Measurements from ENCODE around the gene IGFN1. TPM values are rescaled to one million over a fixed set of nuclear protein-coding genes. Genes with fewer than 3 reads are reported as not detected.

IGFN1 gene
- not detected in 2 replicates for total RNA-seq

DNA sequence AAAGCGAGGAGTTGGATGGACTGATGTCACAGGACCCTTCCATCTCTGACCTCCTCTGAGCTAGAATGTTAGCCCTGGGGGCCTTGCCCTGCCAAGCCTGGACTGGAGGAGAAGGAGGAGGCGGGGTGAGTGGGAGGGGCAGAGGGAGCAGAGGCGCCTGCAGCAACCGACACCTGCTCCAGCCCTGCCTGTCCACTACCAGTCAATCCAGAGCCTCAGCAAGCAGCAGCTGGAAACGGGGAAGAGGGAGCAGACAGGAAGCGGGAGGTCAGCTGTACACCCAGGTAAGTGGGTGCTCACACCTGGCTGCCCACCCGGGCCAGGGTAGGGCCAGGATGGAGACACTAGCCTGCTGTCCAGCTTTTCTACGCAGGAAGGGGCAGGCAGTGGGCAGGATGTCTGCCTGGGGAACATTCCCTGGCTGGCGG, at the start of gene IGFN1:
Gene IGFN1, plus strand, starts transcription at position 201 of the 428 bp plus-strand sequence. CDS start 2,470 bp downstream, outside the sequence.
- intact Hi-C loops (cut with micrococcal nuclease) = no loop called here

DNA sequence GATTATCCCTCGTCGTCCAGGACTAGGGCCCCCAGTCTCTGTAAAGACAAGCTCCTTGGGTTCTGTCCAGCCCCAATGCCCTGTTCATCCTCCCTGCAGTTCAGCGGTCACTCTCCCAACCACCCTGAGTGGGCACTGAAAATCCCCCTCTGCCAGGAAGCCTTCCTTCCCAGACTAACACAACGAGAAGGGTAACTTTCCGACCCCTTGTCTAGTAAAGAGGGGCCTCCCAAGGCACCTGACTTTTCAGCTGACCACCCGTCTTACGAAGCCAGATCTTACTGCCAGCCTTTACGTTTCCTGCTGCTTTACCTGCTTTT, 49.7 kb upstream of the IGFN1 start:
- intact Hi-C loops (cut with micrococcal nuclease) = no loop called here

- intact Hi-C loops (cut with micrococcal nuclease) = no loop called here
Measured at GRCh38 chr1:201141418-201141817, 49.2 kb upstream of the IGFN1 start.

- intact Hi-C loops (cut with micrococcal nuclease) = no loop called here
Measured at GRCh38 chr1:201142011-201142848, 48.4 kb upstream of the IGFN1 start.

GRCh38 chr1:201142849-201143725, 47.5 kb upstream of the IGFN1 start:
- intact Hi-C loops (cut with micrococcal nuclease) = no loop called here

DNA sequence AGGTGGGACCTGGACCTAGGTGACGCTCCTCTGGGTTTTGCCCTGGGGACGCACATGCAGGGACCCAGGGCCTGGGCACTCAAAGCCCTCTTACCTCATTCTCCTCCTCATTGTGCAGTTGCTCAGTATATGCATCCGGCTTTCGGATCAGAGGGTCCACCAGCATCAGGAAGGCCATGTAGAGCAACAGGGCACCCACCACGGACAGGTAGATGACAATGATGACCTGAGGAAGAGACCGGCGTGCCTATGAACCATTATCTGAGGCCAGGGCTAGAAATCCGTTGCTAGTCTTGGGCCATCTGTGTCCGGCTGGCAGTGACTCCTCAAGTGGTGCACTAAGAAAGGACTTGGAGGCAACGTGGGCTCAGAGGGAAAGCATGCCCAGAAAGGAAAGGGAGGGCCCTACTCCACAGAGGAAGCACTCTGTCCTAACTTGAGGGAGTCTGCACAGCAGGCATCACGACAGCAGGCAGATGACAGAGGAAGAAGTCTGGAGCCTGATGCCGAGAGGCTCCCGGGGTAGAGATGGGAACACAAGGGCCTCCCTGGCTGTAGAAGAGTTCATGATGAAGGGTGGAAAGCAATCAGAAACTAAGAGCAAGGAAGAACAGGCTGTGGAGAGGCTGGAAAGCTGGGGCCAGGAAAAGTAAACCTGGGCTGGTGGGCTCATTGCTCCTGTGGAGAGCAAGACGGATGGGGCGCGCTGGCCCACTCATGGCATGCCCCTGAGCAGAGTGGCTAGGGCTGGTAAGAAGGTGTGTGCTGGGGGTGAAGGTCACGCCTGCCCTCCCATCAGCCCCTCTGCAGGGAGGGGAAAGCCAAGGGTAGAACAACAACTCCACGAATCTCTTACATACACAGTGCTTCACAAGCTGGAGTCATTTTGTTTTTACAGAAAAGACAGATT, 46.6 kb upstream of the IGFN1 start:
- intact Hi-C loops (cut with micrococcal nuclease) = no loop called here

GRCh38 chr1:201144701-201145100, 45.9 kb upstream of the IGFN1 start:
- intact Hi-C loops (cut with micrococcal nuclease) = no loop called here

DNA sequence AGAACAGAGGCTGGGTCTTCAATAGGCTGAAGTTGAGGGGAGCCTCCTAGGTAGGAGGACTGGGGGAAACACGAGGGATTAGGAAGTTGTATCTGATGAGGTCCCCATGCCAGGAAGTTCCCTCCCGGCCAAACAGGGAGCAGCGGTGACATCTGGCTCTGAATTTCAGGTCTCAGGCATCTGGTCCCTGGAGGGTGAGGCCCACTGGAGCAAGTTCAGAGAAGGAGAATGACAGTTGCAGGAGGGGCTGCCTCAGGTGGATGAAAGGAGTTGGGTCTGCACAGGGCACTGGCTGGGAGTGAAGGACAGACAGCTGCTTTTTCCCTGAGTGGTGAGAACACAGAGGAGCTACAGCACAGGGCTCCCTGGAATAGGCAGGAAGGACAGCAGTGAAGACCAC, 45.5 kb upstream of the IGFN1 start:
- intact Hi-C loops (cut with micrococcal nuclease) = no loop called here

GRCh38 chr1:201145816-201146215, 44.8 kb upstream of the IGFN1 start:
- intact Hi-C loops (cut with micrococcal nuclease) = no loop called here

GRCh38 chr1:201146626-201147390, 43.8 kb upstream of the IGFN1 start:
- intact Hi-C loops (cut with micrococcal nuclease) = no loop called here

- intact Hi-C loops (cut with micrococcal nuclease) = no loop called here
Measured at GRCh38 chr1:201147396-201148015, 43.1 kb upstream of the IGFN1 start.

DNA sequence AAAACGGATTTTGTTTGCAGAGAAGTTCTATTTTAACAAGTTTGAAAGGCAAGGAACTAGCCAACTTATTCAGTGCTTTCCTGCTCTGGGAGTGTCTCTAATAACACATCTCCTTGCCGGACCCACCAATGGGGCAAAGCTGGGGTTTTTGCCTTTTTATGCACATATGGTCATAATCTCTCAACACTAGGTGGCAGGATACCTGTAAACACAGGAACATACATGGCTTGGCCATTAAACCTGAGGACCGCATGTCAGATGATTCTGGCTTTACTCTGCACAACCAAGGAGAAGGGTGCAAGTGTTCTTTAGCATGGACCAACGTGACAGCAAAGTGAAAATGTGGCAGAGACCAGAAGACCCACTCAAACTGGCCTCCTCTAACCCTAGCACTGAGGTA, 41.2 kb upstream of the IGFN1 start:
- intact Hi-C loops (cut with micrococcal nuclease) = loop anchor here (1.0 kb wide), 1 partner anchor 74 kb away; no protein-coding TSS in a partner anchor

DNA sequence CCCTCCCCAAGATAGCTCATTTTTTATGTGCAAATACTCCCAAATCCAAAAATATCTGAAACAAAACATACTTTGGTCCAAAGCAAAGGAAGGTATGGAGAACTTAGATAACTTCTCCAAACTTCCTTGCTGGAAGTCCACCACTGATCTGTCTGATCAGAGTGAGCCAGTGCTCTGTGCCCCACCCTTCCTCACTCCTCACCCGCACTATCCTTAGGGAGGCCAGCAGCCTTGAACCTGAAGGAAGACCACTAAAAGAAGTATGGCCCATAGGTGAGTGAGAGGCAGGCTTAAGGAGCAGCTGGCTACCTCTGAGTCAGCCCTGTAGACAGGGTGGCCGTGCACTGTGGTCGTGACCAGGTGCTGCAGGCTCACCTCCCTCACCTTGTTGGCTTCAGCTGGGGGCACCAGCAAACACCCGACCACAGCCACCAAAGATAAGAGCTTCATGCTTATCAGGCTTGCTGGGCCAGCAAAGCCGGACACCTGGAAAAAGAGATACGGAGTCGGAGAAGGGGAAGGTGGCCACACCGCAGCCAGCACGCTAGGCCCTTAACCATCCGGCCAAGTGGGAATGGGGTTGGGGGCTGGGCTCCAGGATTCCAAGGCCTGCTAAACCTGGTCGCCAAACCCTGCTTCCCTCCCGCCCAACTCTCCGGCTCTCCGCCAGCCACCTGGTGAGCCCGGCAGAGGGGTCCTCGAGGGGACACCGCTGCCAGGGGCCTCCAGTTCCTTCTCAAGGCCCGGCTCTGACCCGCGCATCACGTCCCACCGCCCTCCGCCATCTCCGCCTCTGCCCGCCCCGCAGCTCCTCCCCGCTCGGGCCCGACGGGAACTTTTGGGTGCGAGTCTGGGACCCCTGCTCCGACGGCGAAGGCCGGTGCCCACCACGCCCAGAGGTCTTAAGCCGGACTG, 36.9 kb upstream of the IGFN1 start:
- intact Hi-C loops (cut with micrococcal nuclease) = loop anchor here (1.0 to 2.0 kb wide), 5 partner anchors 17 to 533 kb away; partner anchors contain the start of genes KIF14 and KIF21B

DNA sequence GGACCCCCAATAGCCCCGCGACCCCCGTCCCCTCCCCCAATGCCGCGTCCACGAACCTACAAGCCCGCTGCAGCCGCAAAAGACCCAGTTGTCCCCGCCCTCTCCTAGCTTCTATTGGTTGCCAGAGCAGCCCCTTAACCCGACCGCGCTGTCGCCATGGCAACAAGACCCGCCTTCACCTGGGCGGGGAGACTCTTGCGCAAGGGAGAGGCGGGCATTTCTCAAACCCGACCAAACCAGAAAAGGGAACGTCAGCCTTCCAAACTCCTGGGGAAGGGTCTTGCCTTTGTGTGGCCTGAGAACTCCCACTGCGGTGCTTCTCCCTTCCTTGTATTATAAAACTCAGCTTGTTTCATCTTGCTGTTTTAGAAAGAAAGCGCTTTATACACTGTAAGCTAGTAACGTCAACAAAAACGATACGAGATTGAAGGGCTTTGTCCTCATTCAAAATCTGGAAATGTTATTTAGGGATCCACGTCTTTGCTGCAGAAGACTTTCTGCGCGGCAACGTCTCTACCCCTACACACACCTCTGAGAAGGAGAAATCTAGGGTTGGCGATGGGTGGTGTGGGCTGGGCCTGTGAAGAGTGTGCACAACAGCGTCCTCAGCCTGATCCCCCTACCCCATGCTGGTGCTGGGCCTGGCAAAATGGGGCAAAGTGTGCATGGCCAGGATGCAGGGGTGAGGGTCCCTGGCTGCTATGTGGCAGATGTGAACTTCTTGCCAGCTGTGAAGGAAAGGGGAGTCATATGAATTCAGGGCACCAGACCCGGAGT, 36.0 kb upstream of the IGFN1 start, which contains the start of gene TMEM9:
Gene TMEM9, minus strand, starts transcription at position 86 of the 777 bp plus-strand sequence. CDS start 551 bp downstream, outside the sequence.
- intact Hi-C loops (cut with micrococcal nuclease) = loop anchor here (1.0 to 2.0 kb wide), 5 partner anchors 16 to 534 kb away; partner anchors contain the start of genes KIF14 and KIF21B

DNA sequence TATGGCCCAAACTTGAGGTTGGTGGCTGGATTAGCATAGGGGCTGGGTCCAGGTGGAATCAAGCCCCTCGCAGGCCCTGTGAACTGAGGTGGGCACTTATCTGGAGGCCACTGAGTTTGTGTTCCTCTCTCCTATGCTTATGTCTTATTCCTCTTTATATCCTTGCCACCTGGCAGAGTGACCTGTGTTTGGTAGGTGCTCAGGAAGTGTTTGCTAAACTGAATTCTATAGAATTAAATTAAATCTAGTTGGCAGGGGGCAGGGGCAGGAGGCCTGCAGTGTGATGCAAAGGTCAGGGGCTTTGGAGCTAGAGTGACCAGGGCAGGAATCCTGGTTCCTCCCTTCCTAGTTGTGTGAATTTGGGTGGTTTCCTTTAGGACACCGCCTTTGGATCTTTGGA, 35.3 kb upstream of the IGFN1 start:
- intact Hi-C loops (cut with micrococcal nuclease) = loop anchor here (2.0 kb wide), 1 partner anchor 535 kb away; the partner anchor contains the start of gene KIF14

- intact Hi-C loops (cut with micrococcal nuclease) = no loop called here
Measured at GRCh38 chr1:201156346-201156745, 34.3 kb upstream of the IGFN1 start.

DNA sequence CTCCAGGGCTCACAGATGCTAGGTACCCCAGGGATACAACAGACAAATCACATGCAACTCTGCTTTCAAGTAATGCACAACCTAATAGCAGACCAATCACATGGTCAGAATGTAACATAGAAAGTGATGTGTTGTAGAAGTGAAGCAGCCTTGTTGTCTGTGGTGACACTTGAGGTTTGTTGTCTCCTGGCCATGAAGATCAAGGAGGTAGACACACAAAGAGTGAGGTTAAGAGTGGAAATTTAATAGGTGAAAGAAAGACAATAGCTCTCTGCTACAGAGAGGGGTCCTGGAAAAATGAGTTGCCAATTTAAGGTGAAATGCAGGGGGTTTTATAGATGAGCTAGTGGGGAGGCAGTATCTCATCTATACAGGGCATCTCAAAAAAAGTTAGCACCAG, 33.8 kb upstream of the IGFN1 start:
- intact Hi-C loops (cut with micrococcal nuclease) = no loop called here

GRCh38 chr1:201157949-201158348, 32.7 kb upstream of the IGFN1 start:
- intact Hi-C loops (cut with micrococcal nuclease) = no loop called here

All from T-helper 2 cell treated with Interferon-gamma antibody and Interleukin-4, amounts not matched to agents 100 ng/mL and 5 ng/mL, for 36 hours (primary cell).